Liver (tissue), 9 donors: ENCODE data around the gene PXDN. TPM values are rescaled to one million over a fixed set of nuclear protein-coding genes. Genes with fewer than 3 reads are reported as not detected.

Experiments used
- DNase-seq: peaks from one replicate; pipeline ENCODE4 v3.0.0-alpha.2; 2017; ENCODE audit warnings: low spot score
- H3K27ac ChIP-seq, 2 donors: one replicate each; pipeline ENCODE4 v1.7.0; 2013; ENCODE audit warnings: inconsistent platforms in 2 of 2, low read length in 2 of 2, control low read depth in 1 of 2, low read depth in 1 of 2, mild to moderate bottlenecking in 1 of 2
- H3K27me3 ChIP-seq, 4 donors: one replicate each; pipeline versions ENCODE4 v1.6.1 to v1.7.0; 2013; ENCODE audit warnings: low read length in 3 of 4, inconsistent platforms in 1 of 4, mild to moderate bottlenecking in 1 of 4, moderate library complexity in 1 of 4; ENCODE audit not compliant: control insufficient read depth in 4 of 4, insufficient read depth in 4 of 4
- H3K36me3 ChIP-seq, 4 donors: one replicate each; pipeline versions ENCODE4 v1.6.1 to v1.7.0; 2013; ENCODE audit warnings: low read length in 3 of 4, mild to moderate bottlenecking in 3 of 4, low read depth in 1 of 4, moderate library complexity in 1 of 4; ENCODE audit not compliant: control insufficient read depth in 4 of 4, insufficient read depth in 3 of 4
- H3K4me1 ChIP-seq, 4 donors: one replicate each; pipeline versions ENCODE4 v1.6.1 to v1.7.0; 2013; ENCODE audit warnings: low read length in 3 of 4, mild to moderate bottlenecking in 3 of 4, moderate library complexity in 1 of 4; ENCODE audit not compliant: control insufficient read depth in 4 of 4, insufficient read depth in 4 of 4
- H3K4me3 ChIP-seq, 3 donors: one replicate each; pipeline versions ENCODE4 v1.6.1 to v1.7.0; 2013; ENCODE audit warnings: low read length in 3 of 3, control low read depth in 1 of 3, low read depth in 1 of 3, mild to moderate bottlenecking in 1 of 3
- H3K9ac ChIP-seq, 2 donors: one replicate each; pipeline ENCODE4 v1.7.0; 2013; ENCODE audit warnings: low read length in 2 of 2, mild to moderate bottlenecking in 2 of 2, moderate library complexity in 2 of 2, control low read depth in 1 of 2, low read depth in 1 of 2
- H3K9me3 ChIP-seq, 4 donors: one replicate each; pipeline versions ENCODE4 v1.6.1 to v1.7.0; 2013; ENCODE audit warnings: low read length in 3 of 4; ENCODE audit not compliant: control insufficient read depth in 4 of 4
- EGR1 ChIP-seq, 2 donors: IDR thresholded peaks; 2 replicates each; pipeline ENCODE4 v1.6.1; 2016 to 2018; ENCODE audit warnings: antibody characterized with exemption in 2 of 2, low read depth in 2 of 2
- FOXA1 ChIP-seq: IDR thresholded peaks from 2 replicates; pipeline ENCODE4 v1.6.1; 2016; ENCODE audit warnings: antibody characterized with exemption
- FOXA2 ChIP-seq: IDR thresholded peaks from 2 replicates; pipeline ENCODE4 v1.6.1; 2016; ENCODE audit warnings: antibody characterized with exemption
- GABPA ChIP-seq, 2 donors: IDR thresholded peaks in 1 of 2; conservative IDR thresholded peaks in 1 of 2; 2 replicates each; pipeline ENCODE4 v1.6.1; 2016; ENCODE audit warnings: antibody characterized with exemption in 2 of 2, mild to moderate bottlenecking in 1 of 2, moderate library complexity in 1 of 2
- HNF4A ChIP-seq, 2 donors: conservative IDR thresholded peaks; 2 replicates each; pipeline ENCODE4 v1.6.1; 2016; ENCODE audit warnings: antibody characterized with exemption in 2 of 2, mild to moderate bottlenecking in 2 of 2
- HNF4G ChIP-seq: IDR thresholded peaks from 2 replicates; pipeline ENCODE4 v1.6.1; 2016; ENCODE audit warnings: antibody characterized with exemption
- JUND ChIP-seq, 2 donors: IDR thresholded peaks; 2 replicates each; pipeline ENCODE4 v1.6.1; 2016; ENCODE audit warnings: antibody characterized with exemption in 2 of 2
- NR2F2 ChIP-seq: IDR thresholded peaks from 2 replicates; pipeline ENCODE4 v1.6.1; 2016; ENCODE audit warnings: antibody characterized with exemption
- RAD21 ChIP-seq, 2 donors: IDR thresholded peaks; 2 replicates each; pipeline ENCODE4 v1.6.1; 2016; ENCODE audit warnings: antibody characterized with exemption in 2 of 2, mild to moderate bottlenecking in 2 of 2
- RXRA ChIP-seq, 2 donors: IDR thresholded peaks; 2 replicates each; pipeline ENCODE4 v1.6.1; 2017 to 2018; ENCODE audit warnings: antibody characterized with exemption in 2 of 2, mild to moderate bottlenecking in 1 of 2
- SP1 ChIP-seq: IDR thresholded peaks from 2 replicates; pipeline ENCODE4 v1.6.1; 2018; ENCODE audit warnings: antibody characterized with exemption, mild to moderate bottlenecking
- TAF1 ChIP-seq: conservative IDR thresholded peaks from 2 replicates; pipeline ENCODE4 v1.6.1; 2016; ENCODE audit warnings: antibody characterized with exemption, mild to moderate bottlenecking
- YY1 ChIP-seq: IDR thresholded peaks from 2 replicates; pipeline ENCODE4 v1.6.1; 2016; ENCODE audit warnings: antibody characterized with exemption, mild to moderate bottlenecking
- WGBS: extraction: QIAGEN DNeasy Blood & Tissue Kit; methylation state at CpG from one replicate; pipeline ENCODE4 v1.1.7; 2013; 5-methylcytosine and 5-hydroxymethylcytosine counted together
- polyA plus RNA-seq, 2 donors: library from polyadenylated mRNA; stranded (reverse) in 1 of 2; unstranded in 1 of 2; fragments of 200-250 nt in 1 of 2; fragments of >200 nt in 1 of 2; fragmentation: Nextera tagmentation in 1 of 2; extraction: Ambion mirVana in 1 of 2; gene quantifications; one replicate each; pipeline versions ENCODE4 v1.2.1 to v1.2.3, GENCODE V29; 2013 to 2015
- total RNA-seq, 2 donors: library from RNA; depleted of rRNA; stranded (reverse); fragments of >200 nt; gene quantifications; one replicate each; pipeline ENCODE4 v1.2.3, GENCODE V29; 2014
- TF ChIP-seq, protein P1 (sequence below): fragments of 150-350 bp; IDR thresholded peaks from 2 replicates; pipeline ENCODE4 v1.5.1; 2017; ENCODE audit warnings: improper control_type of control experiment, low read depth, low read length; ENCODE audit not compliant: missing input control
- TF ChIP-seq, protein P2 (sequence below): IDR thresholded peaks from 2 replicates; pipeline ENCODE4 v1.6.1; 2016; ENCODE audit warnings: antibody characterized with exemption
- TF ChIP-seq, protein P3 (sequence below): IDR thresholded peaks from 2 replicates; pipeline ENCODE4 v1.6.1; 2016; ENCODE audit warnings: antibody characterized with exemption
- TF ChIP-seq, protein P4 (sequence below): IDR thresholded peaks from 2 replicates; pipeline ENCODE4 v1.6.1; 2016; ENCODE audit warnings: antibody characterized with exemption, mild to moderate bottlenecking
- donor health status: healthy.
- donor health status: healthy.
- donor health status: healthy.
- donor health status: healthy.
- donor health status: healthy.

Gene PXDN
- total and polyA plus RNA-seq, 4 donors: 4.2 to 21.5 (median 16.9) TPM

DNA sequence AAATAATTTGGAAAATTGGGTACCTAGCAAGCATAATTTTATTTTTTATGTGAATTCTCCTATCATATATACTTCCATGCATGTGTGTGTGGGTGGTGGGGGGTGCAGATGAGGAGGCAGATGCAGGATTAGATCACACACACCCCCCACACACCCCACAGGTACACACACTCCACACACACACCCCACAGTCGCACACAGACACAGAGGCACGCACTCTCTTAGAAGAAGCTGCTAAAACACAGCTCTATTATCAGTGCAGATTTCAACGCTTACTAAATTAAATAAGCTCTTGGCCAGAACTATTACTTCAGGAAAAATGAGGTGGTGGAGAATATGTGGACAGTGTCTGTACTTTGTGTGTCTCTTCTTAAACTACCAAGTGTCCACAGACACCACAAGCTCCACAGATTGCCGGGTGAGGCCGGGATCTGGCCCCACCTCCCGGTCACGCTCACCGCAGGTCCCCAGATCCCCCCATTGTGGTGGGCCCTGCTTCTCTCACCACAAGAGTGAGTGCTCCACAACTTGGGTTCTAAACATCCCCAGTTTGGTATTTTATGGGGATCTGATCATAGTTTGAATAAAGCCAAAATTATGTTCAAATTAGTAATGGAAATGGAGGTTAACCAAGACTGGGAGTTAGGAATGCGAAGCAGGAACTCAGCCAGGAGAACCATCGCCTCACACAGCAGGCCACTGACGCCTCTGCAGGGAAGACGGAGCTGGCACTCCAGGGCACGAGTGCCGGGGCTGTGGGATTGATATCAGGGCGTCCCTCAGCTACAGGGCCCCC, 102.1 kb downstream of the PXDN start:
- H3K27ac ChIP-seq: peak overlapping the region; percentile 27 to 35
- no peaks in the 10 kb centered on the region for H3K9me3 ChIP-seq
- WGBS: 82% methylated on average over 15 of the region's 15 CpGs
- DNase-seq: no peak
- TF ChIP-seq FOXA1 (no peak), NR2F2 (no peak), HNF4G (no peak), RAD21 (IDR thresholded peaks at IDR 0.05) (no peak), EGR1 (IDR thresholded peaks at IDR 0.05; ENCODE audit: low read depth in 2 of 2) (no peak), TAF1 (no peak), JUND (IDR thresholded peaks at IDR 0.05) (no peak), FOXA2 (no peak), HNF4A (conservative IDR thresholded peaks at IDR 0.05) (no peak), SP1 (no peak)
- TF ChIP-seq, protein P1, sequence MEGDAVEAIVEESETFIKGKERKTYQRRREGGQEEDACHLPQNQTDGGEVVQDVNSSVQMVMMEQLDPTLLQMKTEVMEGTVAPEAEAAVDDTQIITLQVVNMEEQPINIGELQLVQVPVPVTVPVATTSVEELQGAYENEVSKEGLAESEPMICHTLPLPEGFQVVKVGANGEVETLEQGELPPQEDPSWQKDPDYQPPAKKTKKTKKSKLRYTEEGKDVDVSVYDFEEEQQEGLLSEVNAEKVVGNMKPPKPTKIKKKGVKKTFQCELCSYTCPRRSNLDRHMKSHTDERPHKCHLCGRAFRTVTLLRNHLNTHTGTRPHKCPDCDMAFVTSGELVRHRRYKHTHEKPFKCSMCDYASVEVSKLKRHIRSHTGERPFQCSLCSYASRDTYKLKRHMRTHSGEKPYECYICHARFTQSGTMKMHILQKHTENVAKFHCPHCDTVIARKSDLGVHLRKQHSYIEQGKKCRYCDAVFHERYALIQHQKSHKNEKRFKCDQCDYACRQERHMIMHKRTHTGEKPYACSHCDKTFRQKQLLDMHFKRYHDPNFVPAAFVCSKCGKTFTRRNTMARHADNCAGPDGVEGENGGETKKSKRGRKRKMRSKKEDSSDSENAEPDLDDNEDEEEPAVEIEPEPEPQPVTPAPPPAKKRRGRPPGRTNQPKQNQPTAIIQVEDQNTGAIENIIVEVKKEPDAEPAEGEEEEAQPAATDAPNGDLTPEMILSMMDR: no peak
- TF ChIP-seq, protein P2, sequence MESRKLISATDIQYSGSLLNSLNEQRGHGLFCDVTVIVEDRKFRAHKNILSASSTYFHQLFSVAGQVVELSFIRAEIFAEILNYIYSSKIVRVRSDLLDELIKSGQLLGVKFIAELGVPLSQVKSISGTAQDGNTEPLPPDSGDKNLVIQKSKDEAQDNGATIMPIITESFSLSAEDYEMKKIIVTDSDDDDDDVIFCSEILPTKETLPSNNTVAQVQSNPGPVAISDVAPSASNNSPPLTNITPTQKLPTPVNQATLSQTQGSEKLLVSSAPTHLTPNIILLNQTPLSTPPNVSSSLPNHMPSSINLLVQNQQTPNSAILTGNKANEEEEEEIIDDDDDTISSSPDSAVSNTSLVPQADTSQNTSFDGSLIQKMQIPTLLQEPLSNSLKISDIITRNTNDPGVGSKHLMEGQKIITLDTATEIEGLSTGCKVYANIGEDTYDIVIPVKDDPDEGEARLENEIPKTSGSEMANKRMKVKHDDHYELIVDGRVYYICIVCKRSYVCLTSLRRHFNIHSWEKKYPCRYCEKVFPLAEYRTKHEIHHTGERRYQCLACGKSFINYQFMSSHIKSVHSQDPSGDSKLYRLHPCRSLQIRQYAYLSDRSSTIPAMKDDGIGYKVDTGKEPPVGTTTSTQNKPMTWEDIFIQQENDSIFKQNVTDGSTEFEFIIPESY: no peak
- no peaks in the 10 kb centered on the region for H3K36me3 ChIP-seq
- H3K4me3 ChIP-seq: no peak overlapping the region
- no peak overlapping the region for H3K9ac ChIP-seq
- H3K4me1 ChIP-seq: no peaks in the 10 kb centered on the region
- H3K27me3 ChIP-seq: no peaks in the 10 kb centered on the region

DNA sequence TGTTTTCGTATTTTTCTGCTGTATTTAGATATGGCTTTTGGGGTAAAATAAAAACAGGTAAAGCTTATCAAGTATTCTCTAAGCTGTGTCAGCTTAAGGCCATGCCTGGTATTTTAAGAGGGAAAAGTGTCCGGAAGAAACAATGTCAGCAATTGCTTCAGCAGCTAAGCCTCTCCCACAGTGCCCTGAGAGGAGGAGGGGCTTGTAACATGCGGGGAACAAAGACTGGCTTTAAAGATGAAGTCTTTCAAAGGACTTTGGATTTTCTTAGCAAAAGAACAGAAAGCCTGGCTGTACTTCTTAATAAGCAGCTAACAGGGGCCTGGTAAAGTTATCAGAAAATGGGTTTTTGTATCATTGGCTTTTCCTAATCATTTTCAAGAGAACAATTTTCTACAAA, 102.8 kb downstream of the PXDN start:
- Histone ChIP-seq H3K27me3 (no peaks in the 10 kb centered on the region), H3K27ac (no peak overlapping the region), H3K36me3 (no peaks in the 10 kb centered on the region), H3K4me1 (no peaks in the 10 kb centered on the region), H3K9me3 (no peaks in the 10 kb centered on the region), H3K4me3 (no peak overlapping the region), H3K9ac (no peak overlapping the region)
- TF ChIP-seq, protein P3, sequence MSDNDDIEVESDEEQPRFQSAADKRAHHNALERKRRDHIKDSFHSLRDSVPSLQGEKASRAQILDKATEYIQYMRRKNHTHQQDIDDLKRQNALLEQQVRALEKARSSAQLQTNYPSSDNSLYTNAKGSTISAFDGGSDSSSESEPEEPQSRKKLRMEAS: no peak
- no peak for TF ChIP-seq GABPA (IDR thresholded peaks at IDR 0.05 in 1 of 2, conservative IDR thresholded peaks at IDR 0.05 in 1 of 2)
- no peak for TF ChIP-seq SP1
- no peak for TF ChIP-seq FOXA1
- TF ChIP-seq, protein P4, sequence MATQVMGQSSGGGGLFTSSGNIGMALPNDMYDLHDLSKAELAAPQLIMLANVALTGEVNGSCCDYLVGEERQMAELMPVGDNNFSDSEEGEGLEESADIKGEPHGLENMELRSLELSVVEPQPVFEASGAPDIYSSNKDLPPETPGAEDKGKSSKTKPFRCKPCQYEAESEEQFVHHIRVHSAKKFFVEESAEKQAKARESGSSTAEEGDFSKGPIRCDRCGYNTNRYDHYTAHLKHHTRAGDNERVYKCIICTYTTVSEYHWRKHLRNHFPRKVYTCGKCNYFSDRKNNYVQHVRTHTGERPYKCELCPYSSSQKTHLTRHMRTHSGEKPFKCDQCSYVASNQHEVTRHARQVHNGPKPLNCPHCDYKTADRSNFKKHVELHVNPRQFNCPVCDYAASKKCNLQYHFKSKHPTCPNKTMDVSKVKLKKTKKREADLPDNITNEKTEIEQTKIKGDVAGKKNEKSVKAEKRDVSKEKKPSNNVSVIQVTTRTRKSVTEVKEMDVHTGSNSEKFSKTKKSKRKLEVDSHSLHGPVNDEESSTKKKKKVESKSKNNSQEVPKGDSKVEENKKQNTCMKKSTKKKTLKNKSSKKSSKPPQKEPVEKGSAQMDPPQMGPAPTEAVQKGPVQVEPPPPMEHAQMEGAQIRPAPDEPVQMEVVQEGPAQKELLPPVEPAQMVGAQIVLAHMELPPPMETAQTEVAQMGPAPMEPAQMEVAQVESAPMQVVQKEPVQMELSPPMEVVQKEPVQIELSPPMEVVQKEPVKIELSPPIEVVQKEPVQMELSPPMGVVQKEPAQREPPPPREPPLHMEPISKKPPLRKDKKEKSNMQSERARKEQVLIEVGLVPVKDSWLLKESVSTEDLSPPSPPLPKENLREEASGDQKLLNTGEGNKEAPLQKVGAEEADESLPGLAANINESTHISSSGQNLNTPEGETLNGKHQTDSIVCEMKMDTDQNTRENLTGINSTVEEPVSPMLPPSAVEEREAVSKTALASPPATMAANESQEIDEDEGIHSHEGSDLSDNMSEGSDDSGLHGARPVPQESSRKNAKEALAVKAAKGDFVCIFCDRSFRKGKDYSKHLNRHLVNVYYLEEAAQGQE: no peak
- TF ChIP-seq EGR1 (IDR thresholded peaks at IDR 0.05; ENCODE audit: low read depth in 2 of 2): no peak
- TF ChIP-seq HNF4A (conservative IDR thresholded peaks at IDR 0.05): no peak
- no peak for TF ChIP-seq RXRA (IDR thresholded peaks at IDR 0.05)
- TF ChIP-seq FOXA2: no peak
- TF ChIP-seq YY1: no peak
- TF ChIP-seq RAD21 (IDR thresholded peaks at IDR 0.05): no peak
- no peak for TF ChIP-seq HNF4G
- TF ChIP-seq TAF1: no peak
- no peak for DNase-seq
- 40% methylated on average over 3 of the region's 3 CpGs for WGBS
